DLD1 (cell line): ENCODE results near the gene ABHD1.
"Not testable (repeated sequence)": the region's sequence is repeated elsewhere in the genome, so short reads cannot be mapped to it uniquely, and the experiment has no call there.

ENCODE experiments used
- in situ Hi-C: cut with HindIII; loops from 2 replicates; pipeline ENCODE4 v1.10.0; 2017; ENCODE audit warnings: low sequenced_read_pairs

ABHD1 gene

GRCh38 chr2:27108221-27108620 lies 15.4 kb upstream of the ABHD1 start:
- in situ Hi-C loops: no loop called here

- in situ Hi-C loops: no loop called here
These were observed 14.5 kb upstream of the ABHD1 start for GRCh38 chr2:27109083-27109482.

GRCh38 chr2:27110603-27111352 lies 12.8 kb upstream of the ABHD1 start:
- in situ Hi-C loops: not testable (repeated sequence)

GRCh38 chr2:27111392-27112078 lies 12.1 kb upstream of the ABHD1 start:
- in situ Hi-C loops: not testable (repeated sequence)

GRCh38 chr2:27115519-27115918 lies 8.1 kb upstream of the ABHD1 start:
- in situ Hi-C loops: no loop called here

GRCh38 chr2:27117995-27118524 lies 5.6 kb upstream of the ABHD1 start:
- in situ Hi-C loops: no loop called here

- in situ Hi-C loops: no loop called here
These were observed 4.9 kb upstream of the ABHD1 start, which contains the start of gene CGREF1 for GRCh38 chr2:27118525-27119329. Gene CGREF1 (minus strand): TSS chr2:27119128. CDS start chr2:27104366, 14,762 bp downstream.

GRCh38 chr2:27119330-27119670 lies 4.3 kb upstream of the ABHD1 start:
- in situ Hi-C loops: not testable (repeated sequence)

GRCh38 chr2:27121906-27122305 lies 1.7 kb upstream of the ABHD1 start:
- in situ Hi-C loops: no loop called here

- in situ Hi-C loops: no loop called here
These were observed 824 bp upstream of the ABHD1 start for GRCh38 chr2:27122791-27123190.

GRCh38 chr2:27125104-27125503 lies 1.5 kb downstream of the ABHD1 start:
- in situ Hi-C loops: no loop called here

GRCh38 chr2:27126252-27126710 lies 2.7 kb downstream of the ABHD1 start:
- in situ Hi-C loops: no loop called here

GRCh38 chr2:27127883-27128667 lies 4.5 kb downstream of the ABHD1 start:
- in situ Hi-C loops: no loop called here

GRCh38 chr2:27128668-27129571 lies 5.3 kb downstream of the ABHD1 start:
- in situ Hi-C loops: no loop called here

GRCh38 chr2:27130396-27130795 lies 6.8 kb downstream of the ABHD1 start:
- in situ Hi-C loops: no loop called here

GRCh38 chr2:27131429-27131828 lies 7.8 kb downstream of the ABHD1 start:
- in situ Hi-C loops: no loop called here

- in situ Hi-C loops: no loop called here
These were observed 9.7 kb downstream of the ABHD1 start for GRCh38 chr2:27133195-27133875.

- in situ Hi-C loops: no loop called here
These were observed 10.5 kb downstream of the ABHD1 start, which contains the start of gene PREB for GRCh38 chr2:27133905-27134780. Gene PREB (minus strand): TSS chr2:27134636. CDS start chr2:27134421, 215 bp downstream.
